DOHH2 (cell line): ENCODE measurements around the gene ZNF324B.

Source experiments
- H3F3A ChIP-seq: fragments of 200-600 bp; sonication (generic), shearing (Covaris generic); 2 replicates; pipeline ENCODE4 v1.6.0; 2016; ENCODE audit warnings: antibody characterized with exemption, mild to moderate bottlenecking; ENCODE audit not compliant: control insufficient read depth, insufficient read depth
- H3K27ac ChIP-seq: fragments of 200-600 bp; sonication (generic); 2 replicates; pipeline ENCODE4 v1.5.1; 2014; ENCODE audit warnings: low read depth, mild to moderate bottlenecking, low read length, moderate library complexity
- H3K27me3 ChIP-seq: fragments of 200-600 bp; sonication (generic); 2 replicates; pipeline ENCODE4 v1.6.1; 2014; ENCODE audit warnings: mild to moderate bottlenecking, low read length, mixed read lengths; ENCODE audit not compliant: control insufficient read depth
- H3K36me3 ChIP-seq: fragments of 200-600 bp; sonication (generic); 2 replicates; pipeline ENCODE4 v1.6.1; 2014; ENCODE audit warnings: mild to moderate bottlenecking, low read length, moderate library complexity, mixed read lengths; ENCODE audit not compliant: control insufficient read depth
- H3K4me1 ChIP-seq: fragments of 200-600 bp; sonication (generic); 2 replicates; pipeline ENCODE4 v1.6.1; 2014; ENCODE audit warnings: mild to moderate bottlenecking, low read length, mixed read lengths; ENCODE audit not compliant: control insufficient read depth
- H3K4me2 ChIP-seq: fragments of 200-600 bp; sonication (generic); 2 replicates; pipeline ENCODE4 v1.6.0; 2014; ENCODE audit warnings: mild to moderate bottlenecking, low read length, moderate library complexity
- H3K4me3 ChIP-seq: fragments of 200-600 bp; sonication (generic); 2 replicates; pipeline ENCODE4 v1.5.1; 2014; ENCODE audit warnings: mild to moderate bottlenecking, low read length, mixed read lengths
- H3K79me2 ChIP-seq: fragments of 200-600 bp; sonication (generic); 2 replicates; pipeline ENCODE4 v1.6.1; 2014; ENCODE audit warnings: mild to moderate bottlenecking, low read length, mixed read lengths; ENCODE audit not compliant: control insufficient read depth
- H3K9me2 ChIP-seq: fragments of 200-600 bp; sonication (generic); replicated peaks from 2 replicates; pipeline ENCODE4 v1.6.1; 2014; ENCODE audit warnings: mild to moderate bottlenecking, low read length, mixed read lengths; ENCODE audit not compliant: control insufficient read depth
- H3K9me3 ChIP-seq: fragments of 200-600 bp; sonication (generic); 2 replicates; pipeline ENCODE4 v1.6.1; 2014; ENCODE audit warnings: antibody characterized with exemption, low read length, mixed read lengths; ENCODE audit not compliant: control insufficient read depth, insufficient read depth
- H4K20me1 ChIP-seq: fragments of 200-600 bp; sonication (generic); 2 replicates; pipeline ENCODE4 v1.6.0; 2014; ENCODE audit warnings: low read depth, mild to moderate bottlenecking, antibody characterized with exemption, low read length, moderate library complexity; ENCODE audit not compliant: control insufficient read depth, insufficient read depth
- CTCF ChIP-seq: fragments of 200-600 bp; sonication (generic); IDR thresholded peaks from one replicate; pipeline ENCODE4 v1.5.1; 2014; ENCODE audit warnings: antibody characterized with exemption, mild to moderate bottlenecking, low read depth, low read length; ENCODE audit not compliant: poor library complexity, severe bottlenecking
- EZH2phosphoT487 ChIP-seq: fragments of 200-600 bp; sonication (generic); IDR thresholded peaks from 2 replicates; pipeline ENCODE4 v1.6.1; 2017; ENCODE audit warnings: borderline replicate concordance, mild to moderate bottlenecking, antibody characterized with exemption, low read length, moderate library complexity, mixed read lengths

Gene ZNF324B

DNA sequence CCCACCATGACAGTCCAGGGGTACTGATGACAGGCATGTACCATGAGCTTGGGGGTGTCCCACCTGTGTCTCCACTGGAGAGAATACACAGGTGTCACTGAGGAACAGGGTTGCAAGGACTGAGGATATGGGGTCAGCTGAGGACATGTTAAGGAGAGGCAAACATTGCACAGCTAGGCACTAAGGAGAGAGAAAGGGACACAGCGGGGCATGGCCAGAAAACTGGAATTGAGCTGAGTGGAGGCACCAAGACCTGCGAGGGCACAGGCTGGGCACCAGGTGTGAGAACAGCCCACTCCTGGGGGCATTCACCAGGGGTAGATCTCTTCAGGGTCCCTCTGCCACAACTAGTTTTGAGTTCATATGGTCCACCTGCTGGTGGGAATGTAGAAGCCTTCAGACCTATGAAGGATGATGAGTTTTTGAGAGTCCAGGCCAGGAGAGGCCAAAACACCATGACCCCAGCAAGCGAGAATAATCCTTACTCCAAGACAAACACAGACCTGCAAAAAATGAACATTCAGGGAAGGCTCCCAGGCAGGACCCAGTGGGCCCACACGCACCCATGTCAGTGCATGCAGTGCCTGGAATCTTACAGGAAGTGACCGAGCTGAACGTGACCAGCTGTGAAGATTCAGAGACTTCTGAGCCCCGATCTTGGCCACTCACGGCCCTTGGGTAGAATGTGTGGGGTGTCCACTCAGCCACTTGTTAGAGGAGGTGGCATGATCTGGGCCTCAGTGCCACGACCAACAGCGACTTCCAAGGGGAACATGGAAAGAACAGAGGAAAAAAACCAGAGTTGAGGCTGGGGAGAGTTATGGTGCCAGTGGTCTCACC lies 44.4 kb upstream of the ZNF324B start:
- H3K27ac ChIP-seq: no peak overlapping the region
- peaks cover 38% of the 10 kb centered on the region for H3K79me2 ChIP-seq
- H3K4me3 ChIP-seq: peak overlapping the region; percentile 100
- no peaks in the 10 kb centered on the region for H3K9me2 ChIP-seq
- peaks cover 5% of the 10 kb centered on the region; the same call in 1 of the 2 replicates for H3K36me3 ChIP-seq
- peaks cover 34% of the 10 kb centered on the region for H3K4me1 ChIP-seq
- peak overlapping the region; percentile 74 for H3K4me2 ChIP-seq
- H4K20me1 ChIP-seq: no peaks in the 10 kb centered on the region
- H3K9me3 ChIP-seq: no peaks in the 10 kb centered on the region
- no peak for TF ChIP-seq EZH2phosphoT487
- TF ChIP-seq CTCF: peak; percentile 40
- peaks cover 13% of the 10 kb centered on the region for H3F3A ChIP-seq
- no peaks in the 10 kb centered on the region for H3K27me3 ChIP-seq

DNA sequence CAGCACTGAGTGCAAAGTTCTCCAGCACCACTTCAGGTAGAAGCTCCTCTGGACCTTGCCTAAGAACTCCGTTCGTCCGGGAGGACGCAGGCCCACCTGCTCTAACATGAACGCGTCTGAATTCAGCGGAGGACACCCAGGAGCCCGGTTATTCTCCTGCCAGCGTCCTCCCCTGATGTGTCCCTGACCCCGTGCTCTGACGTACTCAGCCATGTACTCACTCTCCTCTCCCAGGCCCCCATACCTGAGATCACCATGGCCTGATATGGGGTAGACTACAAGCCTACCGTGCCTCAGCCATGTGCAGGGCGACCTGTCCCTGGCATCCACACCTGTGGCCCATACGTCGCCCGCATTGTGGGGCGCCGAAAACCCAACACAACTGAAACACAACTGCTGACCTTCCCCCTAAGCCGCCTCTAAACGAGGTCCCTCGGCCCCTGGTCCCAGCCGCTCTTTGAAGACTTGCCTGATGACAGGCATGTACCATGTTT lies 43.7 kb upstream of the ZNF324B start:
- H3K4me3 ChIP-seq: peak overlapping the region; percentile 100
- H3K9me3 ChIP-seq: no peaks in the 10 kb centered on the region
- H3K79me2 ChIP-seq: peaks cover 34% of the 10 kb centered on the region
- no peak for TF ChIP-seq EZH2phosphoT487
- TF ChIP-seq CTCF: no peak
- peaks cover 29% of the 10 kb centered on the region for H3K4me1 ChIP-seq
- H3K27ac ChIP-seq: peak overlapping the region; percentile 57
- peaks cover 13% of the 10 kb centered on the region for H3F3A ChIP-seq
- peak overlapping the region; percentile 74 for H3K4me2 ChIP-seq
- H3K9me2 ChIP-seq: no peaks in the 10 kb centered on the region
- no peaks in the 10 kb centered on the region for H3K27me3 ChIP-seq
- H3K36me3 ChIP-seq: peaks cover 5% of the 10 kb centered on the region; the same call in 1 of the 2 replicates
- H4K20me1 ChIP-seq: no peaks in the 10 kb centered on the region

DNA sequence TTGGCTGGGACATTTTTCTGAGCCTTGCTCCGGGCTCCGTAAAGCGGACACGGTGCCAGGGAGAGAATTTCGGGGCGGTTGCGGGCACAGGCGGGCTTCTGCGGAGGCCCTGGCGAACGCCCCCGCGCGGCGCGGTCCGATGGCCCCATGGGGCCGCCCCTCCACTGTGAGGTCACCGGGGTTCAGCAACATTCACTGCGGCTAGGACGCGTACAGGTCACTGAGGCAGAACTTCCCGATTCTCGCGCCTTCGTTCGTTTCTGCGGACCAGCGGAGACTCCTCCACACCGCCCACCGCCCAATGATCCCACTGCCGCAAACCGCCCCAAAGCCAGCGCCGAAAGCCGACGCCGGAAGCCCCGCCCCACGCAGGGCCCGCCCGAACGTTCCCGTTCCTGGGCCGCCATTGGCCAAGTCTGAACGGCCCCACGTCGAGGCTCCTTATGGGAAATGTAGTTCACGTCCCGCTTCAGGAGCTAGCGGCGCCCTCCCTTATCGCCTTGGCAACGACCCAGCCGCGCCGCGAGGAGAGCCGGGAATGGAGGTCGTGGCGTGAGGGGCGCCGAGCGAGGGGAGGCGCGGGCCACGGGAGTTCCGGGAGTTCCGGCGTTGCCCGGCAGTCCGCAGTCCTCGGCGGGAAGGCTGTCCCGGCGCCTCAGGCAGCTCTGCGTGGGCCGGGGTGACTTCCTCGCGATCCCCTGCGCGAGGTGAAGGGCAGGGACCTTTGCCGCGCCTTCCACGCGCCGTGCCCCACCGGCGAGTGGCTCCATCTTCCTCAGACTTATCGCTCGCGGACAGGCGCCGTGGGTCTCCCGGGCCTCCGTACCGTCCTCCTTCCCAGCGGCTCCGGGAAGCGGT lies 43.0 kb upstream of the ZNF324B start, which contains the start of gene ZNF584:
Gene ZNF584 (plus strand): TSS at position 498 of the 858 bp plus-strand sequence. CDS start 499 bp downstream, outside the sequence.
- peaks cover 24% of the 10 kb centered on the region for H3K4me1 ChIP-seq
- peak within 1 kb of the TSS; percentile 74 for H3K4me2 ChIP-seq
- H3K27ac ChIP-seq: peak within 1 kb of the TSS; percentile 57
- H3K36me3 ChIP-seq: peaks cover 5% of the 10 kb centered on the region; the same call in 1 of the 2 replicates
- peak within 1 kb of the TSS; percentile 100 for H3K4me3 ChIP-seq
- H4K20me1 ChIP-seq: no peaks in the 10 kb centered on the region
- TF ChIP-seq EZH2phosphoT487: no peak
- peak; percentile 48 for TF ChIP-seq CTCF
- no peaks in the 10 kb centered on the region for H3K9me3 ChIP-seq
- peaks cover 31% of the 10 kb centered on the region for H3K79me2 ChIP-seq
- H3K9me2 ChIP-seq: no peaks in the 10 kb centered on the region
- no peaks in the 10 kb centered on the region for H3K27me3 ChIP-seq
- peaks cover 9% of the 10 kb centered on the region for H3F3A ChIP-seq
